K562 (cell line): ENCODE data around the gene TMEM135. TPM values are rescaled to one million over a fixed set of nuclear protein-coding genes. Genes with fewer than 3 reads are reported as not detected.

Source experiments
- BRD9 ChIP-seq: fragments of 450-650 bp; IDR thresholded peaks from 2 replicates; pipeline ENCODE4 v1.6.1; 2018; ENCODE audit warnings: low read depth; ENCODE audit not compliant: partially characterized antibody
- ELF1 ChIP-seq: fragments of 200-800 bp; sonication (Bioruptor generic); IDR thresholded peaks from 2 replicates; pipeline ENCODE4 v1.6.1; 2016; ENCODE audit warnings: missing genetic modification characterization, missing compliant biosample characterization
- FOXM1 ChIP-seq, 2 experiments: fragments of 450-650 bp in 1 of 2; sonication (generic) in 1 of 2; formaldehyde crosslinking in 1 of 2; IDR thresholded peaks; 2 replicates each; pipeline versions ENCODE4 v1.6.1 to v1.9.0; 2017 to 2022; ENCODE audit warnings: low read depth in 2 of 2, mild to moderate bottlenecking in 2 of 2, missing genetic modification reagents in 1 of 2, moderate library complexity in 1 of 2
- HMBOX1 ChIP-seq: sonication (generic); IDR thresholded peaks from 2 replicates; pipeline ENCODE4 v1.6.1; 2016
- PRDM10 ChIP-seq: fragments of 450-650 bp; IDR thresholded peaks from 2 replicates; pipeline ENCODE4 v1.6.1; 2018; ENCODE audit not compliant: partially characterized antibody
- REST ChIP-seq, 2 experiments: fragments of 450-650 bp; formaldehyde crosslinking in 1 of 2; IDR thresholded peaks; 2 replicates each; pipeline versions ENCODE4 v1.4.0 to v1.6.1; 2014 to 2020; ENCODE audit warnings: mild to moderate bottlenecking in 2 of 2, borderline replicate concordance in 1 of 2, low read depth in 1 of 2
- SAP30 ChIP-seq: fragments of 200-600 bp; sonication (generic); IDR thresholded peaks from 2 replicates; pipeline ENCODE4 v1.6.1; 2012; ENCODE audit warnings: borderline replicate concordance, low read depth, mild to moderate bottlenecking, moderate library complexity, low read length, control low read depth, inconsistent platforms; ENCODE audit not compliant: insufficient read depth, poor library complexity, severe bottlenecking
- SMARCA5 ChIP-seq: fragments of 450-650 bp; IDR thresholded peaks from 2 replicates; pipeline ENCODE4 v1.6.1; 2016
- polyA plus RNA-seq, 8 experiments: library from polyadenylated mRNA; depleted of rRNA in 4 of 8; stranded (reverse) in 5 of 8; unstranded in 3 of 8; fragments of >200 nt; fragmentation: Nextera tagmentation in 2 of 8; fragmentation: Illumina TruSeq in 1 of 8; extraction: Ambion mirVana in 2 of 8; extraction: Trizol in 1 of 8; gene quantifications; 2 replicates each; pipeline versions ENCODE4 v1.2.1 to v1.2.3, GENCODE V29; 2011 to 2014; ENCODE audit warnings: inconsistent platforms in 1 of 8, missing spikeins in 1 of 8
- total RNA-seq, 7 experiments: library from RNA; depleted of rRNA in 6 of 7; stranded (reverse); fragments of >200 nt in 6 of 7; fragmentation: Illumina TruSeq in 2 of 7; extraction: Trizol in 2 of 7; gene quantifications; 2 replicates each; pipeline versions ENCODE4 v1.2.1 to v1.2.3, GENCODE V29; 2011 to 2021; ENCODE audit warnings: low replicate concordance in 1 of 7

TMEM135 gene
- total and polyA plus RNA-seq, 9 of the 15 experiments (the other 6 are each of a cell fraction or from before 2014, with no cell fraction given) = 17.3 to 53.6 (median 24.9) TPM

GRCh38 chr11:87038235-87038977 lies 672 bp downstream of the TMEM135 start (continued):
- TF ChIP-seq REST (IDR thresholded peaks at IDR 0.05; ENCODE audit: borderline replicate concordance) (no peak), REST (CRISPR knock-in tag; IDR thresholded peaks at IDR 0.05; ENCODE audit: low read depth) (no peak), PRDM10 (peak; percentile 92), FOXM1 (IDR thresholded peaks at IDR 0.05; ENCODE audit: low read depth) (no peak), FOXM1 (CRISPR knock-in tag; IDR thresholded peaks at IDR 0.05; ENCODE audit: low read depth) (no peak), HMBOX1 (no peak), SAP30 (no peak), ELF1 (0 out of 2 replicates have a peak, but pooled peaks have one; percentile 10), BRD9 (peak; percentile 7), SMARCA5 (0 out of 2 replicates have a peak, but pooled peaks have one; percentile 33)
